AG04450 (cell line): Measurements from ENCODE around the gene CLIC3. TPM values are rescaled to one million over a fixed set of nuclear protein-coding genes. Genes with fewer than 3 reads are reported as not detected.

ENCODE experiments used
- CTCF ChIA-PET: fragments of 300-600, 350-600 bp; formaldehyde crosslinking; extraction: SDS; loops from one replicate; lab custom pipeline; 2022; ENCODE audit warnings: antibody characterized with exemption, inconsistent platforms; lab: Charles Lee
- POLR2A ChIA-PET: fragments of 350-600 bp; formaldehyde crosslinking; extraction: SDS; loops from one replicate; lab custom pipeline; 2021; ENCODE audit warnings: antibody characterized with exemption, inconsistent platforms; lab: Yijun Ruan, JAX
- DNase-seq: peaks from one replicate; pipeline ENCODE4 v3.0.0-alpha.2; 2011; ENCODE audit warnings: low read depth, low spot score
- H3K27ac ChIP-seq: one replicate; pipeline ENCODE4 v1.5.1; 2012; ENCODE audit warnings: low read depth, low read length, control low read depth
- H3K27me3 ChIP-seq: one replicate; pipeline ENCODE4 v1.6.0; 2012; ENCODE audit warnings: low read length; ENCODE audit not compliant: control insufficient read depth, insufficient read depth
- H3K4me3 ChIP-seq: 2 replicates; pipeline ENCODE4 v1.5.1; 2011; ENCODE audit warnings: mild to moderate bottlenecking, low read depth, low read length, control low read depth
- H3K9me3 ChIP-seq: 2 replicates; pipeline ENCODE4 v1.5.1; 2012; ENCODE audit warnings: low read length; ENCODE audit not compliant: control insufficient read depth, insufficient read depth
- CTCF ChIP-seq: IDR thresholded peaks from 2 replicates; pipeline ENCODE4 v1.5.1; 2011; ENCODE audit warnings: low read depth, low read length, control low read depth, inconsistent platforms
- polyA plus RNA-seq: library from polyadenylated mRNA; depleted of rRNA; stranded (reverse); fragments of >200 nt; gene quantifications from 2 replicates; pipeline ENCODE4 v1.2.3, GENCODE V29; 2011

CLIC3 gene
- polyA plus RNA-seq, 1 experiment = 0.42 TPM

DNA sequence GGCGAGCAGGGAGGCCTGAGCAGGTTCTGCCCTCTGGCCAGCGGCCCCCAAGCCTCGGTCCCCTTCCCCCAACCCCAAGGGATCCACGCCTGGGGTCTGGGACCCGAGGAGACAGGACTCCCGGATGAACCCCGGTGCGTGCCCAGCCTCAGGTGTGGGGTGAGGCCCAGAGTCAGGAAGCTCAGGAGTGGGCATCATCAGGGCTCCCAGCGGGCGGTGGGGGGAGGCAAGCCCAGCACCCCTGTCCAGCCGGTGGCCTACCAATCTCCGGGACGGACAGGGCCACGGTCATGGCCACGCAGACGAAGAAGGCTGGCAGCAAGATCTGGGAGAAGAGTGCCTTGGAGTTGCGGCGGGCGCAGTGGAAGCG, 17.2 kb upstream of the CLIC3 start:
- no peak overlapping the region for H3K4me3 ChIP-seq
- H3K27me3 ChIP-seq = no peaks in the 10 kb centered on the region
- POLR2A ChIA-PET = no interaction called here
- peaks cover 58% of the 10 kb centered on the region for H3K9me3 ChIP-seq
- CTCF ChIA-PET = no interaction called here
- H3K27ac ChIP-seq = no peak overlapping the region
- DNase-seq = no peak
- TF ChIP-seq CTCF = no peak

- Histone ChIP-seq H3K27ac (no peak overlapping the region), H3K9me3 (peaks cover 57% of the 10 kb centered on the region), H3K4me3 (no peak overlapping the region), H3K27me3 (no peaks in the 10 kb centered on the region)
- ChIA-PET POLR2A (no interaction called here), CTCF (no interaction called here)
- TF ChIP-seq CTCF = no peak
- no peak for DNase-seq
Measured at GRCh38 chr9:137012694-137013570, 16.6 kb upstream of the CLIC3 start.

DNA sequence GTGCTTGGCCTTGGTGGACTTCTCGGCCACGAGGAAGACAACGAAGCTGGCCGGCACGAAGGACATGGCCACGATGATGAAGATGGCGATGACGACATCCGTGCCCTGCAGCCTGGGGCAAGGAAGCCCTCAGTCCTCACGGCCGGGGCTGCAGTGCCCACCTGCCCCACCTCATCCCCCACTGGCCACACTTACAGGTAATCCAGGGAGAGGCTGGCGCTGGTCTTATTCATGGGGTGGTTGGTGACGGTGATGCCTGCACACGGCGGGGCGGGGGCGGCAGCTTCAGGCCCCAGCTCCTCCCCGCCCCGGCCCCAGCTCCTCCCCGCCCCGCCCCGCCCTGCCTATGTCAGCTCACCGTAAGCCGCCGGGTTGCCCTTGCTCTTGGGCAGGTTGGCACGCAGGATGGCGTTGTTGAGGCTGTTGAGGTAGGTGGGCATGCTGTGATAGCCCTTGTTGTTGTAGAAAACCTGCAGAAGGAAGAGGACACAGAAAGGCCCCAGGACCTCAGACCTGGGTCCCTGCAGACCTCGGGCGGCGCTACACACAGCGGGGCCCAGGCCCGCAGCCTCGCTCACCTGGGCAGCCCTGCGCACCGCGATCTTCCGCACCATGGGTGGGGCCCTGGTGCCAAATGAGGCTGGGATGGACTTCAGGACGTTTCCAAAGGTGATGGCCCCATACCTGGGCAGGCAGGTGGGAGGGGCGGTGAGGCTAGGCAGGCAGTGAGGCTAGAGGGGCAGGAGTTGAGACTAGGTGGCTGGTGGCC, 15.7 kb upstream of the CLIC3 start:
- CTCF ChIA-PET = no interaction called here
- no peak for TF ChIP-seq CTCF
- Histone ChIP-seq H3K4me3 (no peak overlapping the region), H3K9me3 (peaks cover 49% of the 10 kb centered on the region), H3K27me3 (no peaks in the 10 kb centered on the region), H3K27ac (no peak overlapping the region)
- DNase-seq = no peak
- POLR2A ChIA-PET = interaction anchor here (0.7 kb wide), 1 partner anchor 63 kb away, joined by 3 read pairs; no protein-coding TSS in a partner anchor

- Histone ChIP-seq H3K9me3 (peaks cover 40% of the 10 kb centered on the region), H3K27me3 (no peaks in the 10 kb centered on the region), H3K4me3 (no peak overlapping the region), H3K27ac (no peak overlapping the region)
- no peak for TF ChIP-seq CTCF
- ChIA-PET CTCF (no interaction called here), POLR2A (no interaction called here)
- DNase-seq = no peak
Measured at GRCh38 chr9:137011156-137011555, 14.8 kb upstream of the CLIC3 start.
